Parathyroid adenoma (tissue), 2 donors: Measurements from ENCODE around the gene REPIN1.
A peak's percentile ranks its signal among the peaks of the same experiment; 100 is the strongest.

Experiments used
- H2AFZ ChIP-seq: fragments of 300-600 bp; sonication (generic); one replicate; pipeline ENCODE4 v1.7.0; 2017; ENCODE audit warnings: antibody characterized with exemption, mild to moderate bottlenecking
- H3K27ac ChIP-seq: fragments of 300-600 bp; sonication (generic); one replicate; pipeline ENCODE4 v1.7.0; 2017
- H3K27me3 ChIP-seq: fragments of 300-600 bp; sonication (generic); one replicate; pipeline ENCODE4 v1.7.0; 2017; ENCODE audit warnings: low read length; ENCODE audit not compliant: control insufficient read depth, insufficient read depth
- H3K36me3 ChIP-seq: fragments of 300-600 bp; sonication (generic); one replicate; pipeline ENCODE4 v1.7.0; 2017; ENCODE audit warnings: low read length; ENCODE audit not compliant: control insufficient read depth, insufficient read depth
- H3K4me1 ChIP-seq: fragments of 300-600 bp; sonication (generic); one replicate; pipeline ENCODE4 v1.7.0; 2017; ENCODE audit warnings: control low read depth
- H3K4me2 ChIP-seq: fragments of 300-600 bp; sonication (generic); one replicate; pipeline ENCODE4 v1.7.0; 2017; ENCODE audit warnings: low read length
- H3K4me3 ChIP-seq: fragments of 300-600 bp; sonication (generic); one replicate; pipeline ENCODE4 v1.7.0; 2017; ENCODE audit warnings: low read depth, low read length
- H3K79me2 ChIP-seq: fragments of 300-600 bp; sonication (generic); one replicate; pipeline ENCODE4 v1.7.0; 2017; ENCODE audit warnings: control low read depth
- H3K9ac ChIP-seq: fragments of 300-600 bp; sonication (generic); one replicate; pipeline ENCODE4 v1.7.0; 2017; ENCODE audit warnings: mild to moderate bottlenecking
- H3K9me3 ChIP-seq: fragments of 300-600 bp; sonication (generic); one replicate; pipeline ENCODE4 v1.7.0; 2017; ENCODE audit warnings: low read length; ENCODE audit not compliant: control insufficient read depth
- TF ChIP-seq, protein P1 (sequence below): fragments of 300-600 bp; sonication (generic); IDR thresholded peaks from one replicate; pipeline ENCODE4 v1.7.0; 2017; ENCODE audit warnings: antibody characterized with exemption, mild to moderate bottlenecking
- donor health status: primary hyperparathyroidism.

Gene REPIN1

DNA sequence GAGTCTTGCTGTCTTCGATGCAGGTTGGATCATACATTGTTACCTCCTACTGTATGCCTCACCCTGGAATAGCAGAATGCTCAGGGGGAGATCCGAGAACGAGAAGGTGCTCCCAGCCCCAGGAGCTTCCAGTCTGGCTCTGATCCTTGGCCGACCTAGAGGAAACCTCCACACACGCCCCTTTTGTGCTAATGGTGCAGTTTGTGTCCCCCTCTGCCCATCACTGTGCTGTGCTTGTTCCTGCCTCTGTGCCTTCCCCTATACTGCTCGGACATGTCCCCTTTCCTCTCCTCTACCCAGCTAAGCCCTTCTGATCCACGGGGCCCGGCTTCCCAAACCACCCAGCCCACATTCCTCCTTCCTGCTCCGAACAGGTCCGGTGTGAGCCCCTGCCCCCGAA lies 43.0 kb downstream of the REPIN1 start:
- H3K4me3 ChIP-seq, result no peak overlapping the region
- no peak overlapping the region for H2AFZ ChIP-seq
- H3K27ac ChIP-seq, result peak overlapping the region; percentile 60
- H3K9ac ChIP-seq, result no peak overlapping the region
- no peaks in the 10 kb centered on the region for H3K9me3 ChIP-seq
- TF ChIP-seq, protein P1, sequence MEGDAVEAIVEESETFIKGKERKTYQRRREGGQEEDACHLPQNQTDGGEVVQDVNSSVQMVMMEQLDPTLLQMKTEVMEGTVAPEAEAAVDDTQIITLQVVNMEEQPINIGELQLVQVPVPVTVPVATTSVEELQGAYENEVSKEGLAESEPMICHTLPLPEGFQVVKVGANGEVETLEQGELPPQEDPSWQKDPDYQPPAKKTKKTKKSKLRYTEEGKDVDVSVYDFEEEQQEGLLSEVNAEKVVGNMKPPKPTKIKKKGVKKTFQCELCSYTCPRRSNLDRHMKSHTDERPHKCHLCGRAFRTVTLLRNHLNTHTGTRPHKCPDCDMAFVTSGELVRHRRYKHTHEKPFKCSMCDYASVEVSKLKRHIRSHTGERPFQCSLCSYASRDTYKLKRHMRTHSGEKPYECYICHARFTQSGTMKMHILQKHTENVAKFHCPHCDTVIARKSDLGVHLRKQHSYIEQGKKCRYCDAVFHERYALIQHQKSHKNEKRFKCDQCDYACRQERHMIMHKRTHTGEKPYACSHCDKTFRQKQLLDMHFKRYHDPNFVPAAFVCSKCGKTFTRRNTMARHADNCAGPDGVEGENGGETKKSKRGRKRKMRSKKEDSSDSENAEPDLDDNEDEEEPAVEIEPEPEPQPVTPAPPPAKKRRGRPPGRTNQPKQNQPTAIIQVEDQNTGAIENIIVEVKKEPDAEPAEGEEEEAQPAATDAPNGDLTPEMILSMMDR, result no peak
- no peaks in the 10 kb centered on the region for H3K27me3 ChIP-seq
- H3K4me1 ChIP-seq, result peaks cover 30% of the 10 kb centered on the region
- no peaks in the 10 kb centered on the region for H3K79me2 ChIP-seq
- H3K36me3 ChIP-seq, result no peaks in the 10 kb centered on the region
- no peak overlapping the region for H3K4me2 ChIP-seq

DNA sequence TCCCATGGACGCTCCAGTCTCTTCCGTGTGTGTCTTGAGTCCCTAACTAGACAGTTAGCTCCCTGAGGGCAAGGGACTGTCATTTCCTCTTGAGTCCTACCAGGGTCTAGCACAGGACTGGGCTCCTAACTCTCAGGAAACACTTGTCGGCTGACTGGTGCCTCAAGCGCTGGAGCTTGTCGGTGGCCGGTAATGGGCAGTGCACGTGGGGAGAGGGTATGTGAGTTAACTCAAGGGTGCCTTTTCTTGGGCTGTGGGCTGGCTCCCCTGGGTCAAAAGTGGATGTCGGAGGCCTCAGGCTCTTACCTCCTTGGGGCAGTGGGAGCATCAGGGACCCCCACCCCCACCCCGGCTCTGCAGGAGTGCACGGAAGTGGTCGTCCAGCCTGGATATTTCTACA lies 43.4 kb downstream of the REPIN1 start:
- Histone ChIP-seq H3K27ac (no peak overlapping the region), H3K9ac (no peak overlapping the region)
- TF ChIP-seq, protein P1, result no peak

DNA sequence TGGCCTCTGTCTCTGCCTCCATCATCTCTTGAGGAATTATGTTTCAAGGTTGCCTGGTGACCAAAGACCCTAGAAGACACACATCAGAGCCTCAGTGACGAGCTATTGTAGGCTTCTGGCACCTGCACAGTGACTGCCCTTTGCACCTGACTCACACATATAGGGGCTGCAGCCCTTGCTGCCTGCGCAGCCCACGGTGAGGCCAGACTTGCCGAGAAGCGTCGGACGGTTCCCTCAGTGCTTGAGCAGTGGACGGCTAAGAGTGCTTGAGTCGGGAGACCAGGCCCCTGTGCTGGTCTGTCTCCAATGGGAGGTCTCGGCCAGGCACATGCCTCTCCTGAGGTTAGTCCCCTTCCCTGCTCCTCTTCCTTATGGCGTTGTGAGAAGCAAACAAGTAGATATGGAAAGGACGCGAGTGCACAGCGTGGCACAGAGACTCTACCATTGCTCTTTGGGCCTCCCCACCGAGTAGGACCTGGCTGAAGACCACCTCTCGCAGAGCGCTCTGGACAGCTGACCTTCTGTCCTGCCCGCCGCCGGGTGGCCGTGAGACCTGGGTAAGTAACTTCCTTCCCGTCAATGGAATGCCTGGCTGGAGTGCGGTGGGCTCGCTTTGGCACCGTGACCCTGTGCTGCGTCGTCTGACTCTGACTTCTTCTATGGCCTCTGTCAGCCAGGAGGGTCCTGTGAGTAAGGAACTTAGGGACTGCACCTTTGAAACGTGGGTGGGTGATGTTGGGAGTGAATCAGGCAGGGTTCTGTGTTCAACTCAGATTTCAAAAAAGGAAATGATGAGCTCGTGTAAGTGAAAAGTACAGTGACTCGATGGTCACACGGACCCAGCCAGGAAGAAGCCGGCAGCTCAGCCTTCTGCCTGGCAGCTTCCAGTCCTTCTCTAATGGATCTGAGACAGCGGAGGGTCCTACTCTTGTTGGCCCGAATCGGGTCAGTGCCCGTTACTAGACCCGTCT lies 44.2 kb downstream of the REPIN1 start:
- no peak overlapping the region for H2AFZ ChIP-seq
- H3K79me2 ChIP-seq, result no peaks in the 10 kb centered on the region
- H3K9me3 ChIP-seq, result no peaks in the 10 kb centered on the region
- H3K27me3 ChIP-seq, result no peaks in the 10 kb centered on the region
- H3K27ac ChIP-seq, result no peak overlapping the region
- H3K4me2 ChIP-seq, result no peak overlapping the region
- H3K36me3 ChIP-seq, result no peaks in the 10 kb centered on the region
- TF ChIP-seq, protein P1, result no peak
- peaks cover 30% of the 10 kb centered on the region for H3K4me1 ChIP-seq
- no peak overlapping the region for H3K9ac ChIP-seq
- H3K4me3 ChIP-seq, result no peak overlapping the region

More for the DNA sequence above, 43.4 kb downstream of the REPIN1 start:
- no peak overlapping the region for H2AFZ ChIP-seq
- H3K36me3 ChIP-seq, result no peaks in the 10 kb centered on the region
- no peak overlapping the region for H3K4me3 ChIP-seq
- H3K79me2 ChIP-seq, result no peaks in the 10 kb centered on the region
- H3K9me3 ChIP-seq, result no peaks in the 10 kb centered on the region
- peaks cover 30% of the 10 kb centered on the region for H3K4me1 ChIP-seq
- H3K4me2 ChIP-seq, result no peak overlapping the region
- no peaks in the 10 kb centered on the region for H3K27me3 ChIP-seq

DNA sequence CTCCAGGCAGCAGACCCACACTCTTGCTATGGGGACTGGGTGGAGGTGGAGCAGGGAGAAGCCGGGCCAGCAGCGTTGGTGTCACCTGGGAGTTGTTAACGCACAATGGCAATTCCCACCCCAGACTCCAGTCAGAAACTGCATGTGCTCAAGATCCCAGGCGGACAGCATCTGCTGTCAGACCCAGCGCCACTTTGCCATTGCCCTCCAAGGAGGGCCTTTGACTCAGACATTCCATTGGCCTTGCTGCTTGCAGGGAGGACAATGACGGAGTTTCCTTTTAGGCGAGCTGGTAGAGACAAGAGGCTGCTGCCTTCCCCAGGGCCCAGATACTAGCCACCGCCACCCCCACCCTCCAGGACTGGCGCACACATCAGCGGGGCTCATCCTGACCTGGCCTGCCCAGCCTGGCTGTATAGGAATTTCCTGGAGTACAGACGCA lies 45.0 kb downstream of the REPIN1 start:
- H3K79me2 ChIP-seq, result no peaks in the 10 kb centered on the region

More for the DNA sequence above, 45.0 kb downstream of the REPIN1 start:
- no peaks in the 10 kb centered on the region for H3K27me3 ChIP-seq
- no peaks in the 10 kb centered on the region for H3K9me3 ChIP-seq
- H3K4me1 ChIP-seq, result peaks cover 30% of the 10 kb centered on the region
- no peaks in the 10 kb centered on the region for H3K36me3 ChIP-seq
- H3K27ac ChIP-seq, result no peak overlapping the region
- H3K4me3 ChIP-seq, result no peak overlapping the region
- H3K9ac ChIP-seq, result no peak overlapping the region
- no peak overlapping the region for H2AFZ ChIP-seq
- H3K4me2 ChIP-seq, result no peak overlapping the region
- TF ChIP-seq, protein P1, result no peak
